Peyer's patch (tissue), 4 donors: ENCODE data around the gene CRY2. TPM values are rescaled to one million over a fixed set of nuclear protein-coding genes. Genes with fewer than 3 reads are reported as not detected.

Experiments
- DNase-seq, 3 donors: peaks; one replicate each; pipeline ENCODE4 v3.0.0-alpha.2; 2017 to 2019
- H3K27ac ChIP-seq, 4 donors: fragments of 200-600 bp; sonication (generic); one replicate each; pipeline ENCODE4 v1.5.1; 2016 to 2019
- H3K27me3 ChIP-seq, 2 donors: fragments of 200-600 bp; sonication (generic); one replicate each; pipeline ENCODE4 v1.5.1; 2019
- H3K36me3 ChIP-seq, 3 donors: fragments of 200-600 bp; sonication (generic); one replicate each; pipeline ENCODE4 v1.5.1; 2016 to 2019
- H3K4me1 ChIP-seq, 4 donors: fragments of 200-600 bp; sonication (generic); one replicate each; pipeline ENCODE4 v1.5.1; 2016 to 2019
- H3K4me3 ChIP-seq, 4 donors: fragments of 200-600 bp; sonication (generic); 1 replicate in 3 of 4; 2 replicates in 1 of 4; pipeline ENCODE4 v1.5.1; 2016 to 2019; ENCODE audit warnings: mild to moderate bottlenecking in 1 of 4
- H3K9me3 ChIP-seq, 4 donors: fragments of 200-600 bp; sonication (generic); one replicate each; pipeline ENCODE4 v1.5.1; 2016 to 2019; ENCODE audit warnings: mild to moderate bottlenecking in 1 of 4
- CTCF ChIP-seq, 6 experiments: fragments of 450-650 bp in 4 of 6; fragments of 200-600 bp in 2 of 6; sonication (generic) in 1 of 6; IDR thresholded peaks; one replicate each; pipeline ENCODE4 v1.5.1; 2017 to 2019; ENCODE audit warnings: antibody characterized with exemption in 6 of 6, mild to moderate bottlenecking in 3 of 6, moderate library complexity in 1 of 6
- POLR2A ChIP-seq, 2 donors: fragments of 450-650 bp; IDR thresholded peaks; one replicate each; pipeline ENCODE4 v1.5.1; 2017; ENCODE audit warnings: antibody characterized with exemption in 2 of 2, mild to moderate bottlenecking in 2 of 2, moderate library complexity in 2 of 2
- total RNA-seq, 4 donors: library from RNA; depleted of rRNA; stranded (reverse); fragments of >200 nt; gene quantifications; one replicate each; pipeline ENCODE4 v1.1.0, GENCODE V29; 2016

Gene CRY2
- total RNA-seq: 10 to 100 TPM; 37.7 to 67.6 (median 66.0) TPM

- peak; percentile 99 to 100 (median 100) for DNase-seq
- Histone ChIP-seq H3K36me3 (no peaks in the 10 kb centered on the region), H3K4me3 (peak within 1 kb of the TSS; percentile 66 to 98 (median 80)), H3K9me3 (no peaks in the 10 kb centered on the region), H3K27ac (peak within 1 kb of the TSS; percentile 90 to 97 (median 94)), H3K4me1 (peaks cover 0 to 30% (median 11%) of the 10 kb centered on the region in 4 donors), H3K27me3 (no peaks in the 10 kb centered on the region)
- TF ChIP-seq CTCF (IDR thresholded peaks at IDR 0.05) (peak in 1 of 6 experiments; percentile 17), POLR2A (IDR thresholded peaks at IDR 0.05) (peak; percentile 97 to 98)
These were observed at the start of gene CRY2 for GRCh38 chr11:45846974-45847910. CRY2 (plus strand) TSS chr11:45847475; CDS start chr11:45847491, 16 bp downstream.

DNA sequence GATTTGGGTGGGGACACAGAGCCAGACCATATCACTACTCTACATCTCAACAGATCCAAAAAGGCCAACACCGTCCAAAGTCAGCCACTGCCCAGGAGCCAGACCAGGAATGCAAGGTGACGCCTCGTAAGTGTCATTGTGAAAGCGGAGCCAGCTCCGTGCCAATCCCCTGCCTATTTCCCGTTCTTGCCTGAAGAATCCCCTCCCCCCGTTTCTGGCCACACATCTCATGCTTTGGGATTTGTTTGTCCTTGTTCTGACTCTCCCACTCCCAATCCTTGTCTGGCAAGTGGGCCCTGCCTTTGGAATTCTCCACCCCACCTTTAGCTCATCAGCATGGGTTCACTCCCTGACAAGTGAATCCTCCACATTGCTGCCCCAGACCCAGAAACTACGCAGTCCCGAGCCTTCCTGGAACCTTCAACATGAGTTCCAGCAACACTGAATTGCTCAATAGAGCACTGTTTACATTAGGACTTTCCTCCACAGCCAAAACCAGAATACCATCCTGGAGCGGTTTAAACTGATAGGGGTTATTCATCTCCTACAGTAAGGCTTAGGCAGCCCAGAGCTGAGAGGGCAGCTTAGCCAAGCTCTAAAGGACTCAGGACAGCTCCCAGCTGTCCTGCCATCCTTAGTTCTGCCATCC lies 48.4 kb upstream of the CRY2 start:
- no peak for TF ChIP-seq CTCF (IDR thresholded peaks at IDR 0.05)
- TF ChIP-seq POLR2A (IDR thresholded peaks at IDR 0.05): no peak
- H3K4me3 ChIP-seq: no peak overlapping the region
- H3K9me3 ChIP-seq: no peaks in the 10 kb centered on the region
- DNase-seq: no peak
- no peaks in the 10 kb centered on the region for H3K36me3 ChIP-seq
- H3K27ac ChIP-seq: no peak overlapping the region
- no peaks in the 10 kb centered on the region for H3K27me3 ChIP-seq
- peaks cover 0 to 16% (median 0%) of the 10 kb centered on the region in 4 donors for H3K4me1 ChIP-seq

- no peak for DNase-seq
- Histone ChIP-seq H3K4me1 (peaks cover 0 to 16% (median 0%) of the 10 kb centered on the region in 4 donors), H3K27ac (no peak overlapping the region), H3K4me3 (no peak overlapping the region), H3K9me3 (no peaks in the 10 kb centered on the region), H3K36me3 (no peaks in the 10 kb centered on the region), H3K27me3 (no peaks in the 10 kb centered on the region)
- TF ChIP-seq CTCF (IDR thresholded peaks at IDR 0.05) (no peak), POLR2A (IDR thresholded peaks at IDR 0.05) (no peak)
These were observed 47.7 kb upstream of the CRY2 start for GRCh38 chr11:45799562-45799961.

DNA sequence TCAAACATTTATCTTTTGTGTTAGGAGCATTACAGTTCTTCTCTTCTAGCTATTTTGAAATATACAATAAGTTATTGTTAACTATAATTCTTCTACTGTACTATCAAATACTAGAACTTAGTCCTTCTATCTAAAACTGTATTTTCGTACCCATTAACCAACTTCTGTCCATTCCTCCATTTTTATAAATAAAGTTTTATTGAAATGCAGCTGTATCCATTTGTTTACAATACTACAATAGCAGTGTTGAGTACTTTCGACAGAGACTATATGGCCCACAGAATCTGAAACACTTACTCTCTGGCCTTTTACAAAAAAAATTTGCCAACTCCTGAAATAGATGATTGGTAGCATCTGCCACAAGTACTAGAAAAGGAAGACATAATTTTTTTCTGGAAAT lies 47.0 kb upstream of the CRY2 start:
- no peaks in the 10 kb centered on the region for H3K36me3 ChIP-seq
- peaks cover 0 to 16% (median 0%) of the 10 kb centered on the region in 4 donors for H3K4me1 ChIP-seq
- no peaks in the 10 kb centered on the region for H3K27me3 ChIP-seq
- no peak for DNase-seq
- H3K9me3 ChIP-seq: no peaks in the 10 kb centered on the region
- TF ChIP-seq POLR2A (IDR thresholded peaks at IDR 0.05): no peak
- TF ChIP-seq CTCF (IDR thresholded peaks at IDR 0.05): no peak
- no peak overlapping the region for H3K4me3 ChIP-seq
- no peak overlapping the region for H3K27ac ChIP-seq

- TF ChIP-seq CTCF (IDR thresholded peaks at IDR 0.05): no peak
- TF ChIP-seq POLR2A (IDR thresholded peaks at IDR 0.05): peak in 1 of 2 donors; percentile 69
- Histone ChIP-seq H3K4me1 (peaks cover 4 to 29% (median 11%) of the 10 kb centered on the region in 4 donors), H3K4me3 (no peak overlapping the region), H3K36me3 (no peaks in the 10 kb centered on the region), H3K9me3 (no peaks in the 10 kb centered on the region), H3K27me3 (no peaks in the 10 kb centered on the region), H3K27ac (peak overlapping the region in 3 of 4 donors; percentile 60 to 90 (median 81))
- DNase-seq: peak in 1 of 3 donors; percentile 70
These were observed 45.5 kb upstream of the CRY2 start for GRCh38 chr11:45801723-45802315.
